ENCODE measurements around the gene SLC37A1.

The SLC37A1 gene

GRCh38 chr21:42580793-42581321 lies 67.2 kb downstream of the SLC37A1 start:
- DNase-seq, result no peak

GRCh38 chr21:42581336-42581992 lies 67.8 kb downstream of the SLC37A1 start:
- DNase-seq, result no peak

GRCh38 chr21:42581993-42582786 lies 68.5 kb downstream of the SLC37A1 start:
- no peak for DNase-seq

GRCh38 chr21:42582787-42583476 lies 69.3 kb downstream of the SLC37A1 start:
- no peak for DNase-seq

GRCh38 chr21:42583477-42584295 lies 70.0 kb downstream of the SLC37A1 start:
- no peak for DNase-seq

- DNase-seq, result no peak
These were observed 70.6 kb downstream of the SLC37A1 start for GRCh38 chr21:42584296-42584641.

GRCh38 chr21:42585881-42586280 lies 72.2 kb downstream of the SLC37A1 start:
- DNase-seq, result no peak

- no peak for DNase-seq
These were observed 72.8 kb downstream of the SLC37A1 start for GRCh38 chr21:42586406-42586805.

- no peak for DNase-seq
These were observed 73.4 kb downstream of the SLC37A1 start for GRCh38 chr21:42587036-42587435.

GRCh38 chr21:42590431-42591131 lies 76.9 kb downstream of the SLC37A1 start:
- no peak for DNase-seq

- DNase-seq, result no peak
These were observed 77.7 kb downstream of the SLC37A1 start for GRCh38 chr21:42591170-42591869.

GRCh38 chr21:42592156-42592820 lies 78.6 kb downstream of the SLC37A1 start:
- DNase-seq, result no peak

- DNase-seq, result peak; percentile 47
These were observed 79.6 kb downstream of the SLC37A1 start for GRCh38 chr21:42593007-42593814.

- DNase-seq, result no peak
These were observed 81.1 kb downstream of the SLC37A1 start for GRCh38 chr21:42594616-42595282.

- no peak for DNase-seq
These were observed 81.9 kb downstream of the SLC37A1 start for GRCh38 chr21:42595283-42596187.

- no peak for DNase-seq
These were observed 83.0 kb downstream of the SLC37A1 start for GRCh38 chr21:42596657-42597056.

- DNase-seq, result no peak
These were observed 84.0 kb downstream of the SLC37A1 start for GRCh38 chr21:42597487-42598158.
